HepG2 (cell line): ENCODE results near the gene ATF1. TPM values are rescaled to one million over a fixed set of nuclear protein-coding genes. Genes with fewer than 3 reads are reported as not detected.
A peak's percentile ranks its signal among the peaks of the same experiment; 100 is the strongest.

Source experiments
- ATAC-seq: fragments of 200-7000 bp; cut with Tn5 transposase; 3 replicates; pipeline ENCODE4 v1.9.1; 2020; ENCODE audit warnings: mild to moderate bottlenecking, moderate library complexity
- BruUV-seq: library from RNA; stranded (reverse); fragments of 400-500 nt; replicated peaks from 2 replicates; lab custom pipeline; 2021; lab: Mats Ljungman, UMichigan
- CTCF ChIA-PET: fragments of 300-600 bp; formaldehyde crosslinking; extraction: SDS; loops from one replicate; lab custom pipeline; 2021; ENCODE audit warnings: low total read pairs, inconsistent platforms, low intra/inter-chr PET ratio; lab: Yijun Ruan, JAX
- POLR2A ChIA-PET: fragments of 350-600 bp; sonication (Branson Sonifier 250); formaldehyde crosslinking; loops from one replicate; lab custom pipeline; 2020; ENCODE audit warnings: antibody characterized with exemption, inconsistent platforms; lab: Yijun Ruan, JAX
- DNase-seq: peaks from one replicate; pipeline ENCODE4 v3.0.0-alpha.2; 2015; ENCODE audit warnings: low spot score
- FAIRE-seq: peaks from 3 replicates; lab custom pipeline; 2011; peaks lifted over from hg19 to GRCh38; lab: Jason Lieb, UNC
- H2AFZ ChIP-seq: one replicate; pipeline ENCODE4 v1.6.1; 2011; ENCODE audit warnings: low read length, inconsistent platforms
- H3K27ac ChIP-seq: fragments of 300-600 bp; 3 replicates; pipeline ENCODE4 v1.8.0; 2011; ENCODE audit warnings: mixed run types, mild to moderate bottlenecking, mixed read lengths, low read length, inconsistent platforms; ENCODE audit not compliant: insufficient read depth; ENCODE audit errors: extremely low read length
- H3K27me3 ChIP-seq, 2 experiments: fragments of 200-600 bp in 1 of 2; 2 replicates in 1 of 2; 3 replicates in 1 of 2; pipeline versions ENCODE4 v1.6.0 to v1.8.0; 2011; ENCODE audit warnings: low read length in 2 of 2, mild to moderate bottlenecking in 2 of 2, moderate library complexity in 2 of 2, inconsistent platforms in 1 of 2; ENCODE audit not compliant: insufficient read depth in 2 of 2, control insufficient read depth in 1 of 2
- H3K36me3 ChIP-seq, 2 experiments: fragments of 200-600 bp in 1 of 2; replicated peaks in 1 of 2; 2 replicates in 1 of 2; 3 replicates in 1 of 2; pipeline versions ENCODE4 v1.5.1 to v1.8.0; 2011; ENCODE audit warnings: low read length in 2 of 2, inconsistent platforms in 1 of 2; ENCODE audit not compliant: insufficient read depth in 2 of 2, control insufficient read depth in 1 of 2
- H3K4me1 ChIP-seq: 2 replicates; pipeline ENCODE4 v1.5.1; 2012; ENCODE audit warnings: low read length, inconsistent platforms; ENCODE audit not compliant: insufficient read depth
- H3K4me2 ChIP-seq: 2 replicates; pipeline ENCODE4 v1.6.0; 2011; ENCODE audit warnings: low read depth, low read length, inconsistent platforms
- H3K4me3 ChIP-seq, 3 experiments: fragments of 200-600 bp in 1 of 3; sonication (generic), shearing (Covaris generic) in 1 of 3; replicated peaks in 1 of 3; 2 replicates each; pipeline ENCODE4 v1.5.1; 2011 to 2016; ENCODE audit warnings: low read length in 3 of 3, inconsistent platforms in 2 of 3, low read depth in 2 of 3, mild to moderate bottlenecking in 2 of 3, control low read depth in 1 of 3, mixed read lengths in 1 of 3; ENCODE audit not compliant: insufficient read depth in 1 of 3
- H3K79me2 ChIP-seq: one replicate; pipeline ENCODE4 v1.6.1; 2011; ENCODE audit warnings: low read length, inconsistent platforms; ENCODE audit not compliant: insufficient read depth
- H3K9ac ChIP-seq: 2 replicates; pipeline ENCODE4 v1.6.0; 2011; ENCODE audit warnings: mild to moderate bottlenecking, low read depth, low read length, inconsistent platforms; ENCODE audit not compliant: insufficient read depth
- H3K9me3 ChIP-seq: 2 replicates; pipeline ENCODE4 v1.5.1; 2012; ENCODE audit warnings: mild to moderate bottlenecking, low read length
- H4K20me1 ChIP-seq: 2 replicates; pipeline ENCODE4 v1.6.0; 2011; ENCODE audit warnings: inconsistent platforms, mild to moderate bottlenecking, low read length, moderate library complexity; ENCODE audit not compliant: insufficient read depth
- ARNT ChIP-seq: fragments of 450-650 bp; IDR thresholded peaks from 2 replicates; pipeline ENCODE4 v1.6.1; 2017
- ARNTL ChIP-seq: sonication (generic); formaldehyde crosslinking; IDR thresholded peaks from 2 replicates; pipeline ENCODE4 v1.4.0; 2020; ENCODE audit warnings: mild to moderate bottlenecking, missing genetic modification reagents
- ASH2L ChIP-seq: fragments of 300-600, 200-600 bp; sonication (generic); IDR thresholded peaks from 2 replicates; pipeline ENCODE4 v1.7.0; 2017; ENCODE audit warnings: low read depth, mild to moderate bottlenecking, moderate library complexity, mixed read lengths, low read length; ENCODE audit not compliant: insufficient read length
- ATAD3A ChIP-seq: sonication (generic); formaldehyde crosslinking; IDR thresholded peaks from 2 replicates; pipeline ENCODE4 v1.4.0; 2020; ENCODE audit warnings: missing genetic modification reagents
- ATF5 ChIP-seq: sonication (generic); formaldehyde crosslinking; IDR thresholded peaks from 2 replicates; pipeline ENCODE4 v1.4.0; 2020; ENCODE audit warnings: mild to moderate bottlenecking, low read depth, missing genetic modification reagents
- FOXA3 ChIP-seq: IDR thresholded peaks from 2 replicates; pipeline ENCODE4 v1.6.1; 2016; ENCODE audit warnings: missing genetic modification reagents, missing compliant biosample characterization
- GFI1 ChIP-seq: sonication (generic); formaldehyde crosslinking; IDR thresholded peaks from 2 replicates; pipeline ENCODE4 v1.5.0; 2020; ENCODE audit warnings: missing genetic modification reagents, mild to moderate bottlenecking, borderline replicate concordance
- GLMP ChIP-seq: sonication (generic); formaldehyde crosslinking; IDR thresholded peaks from 2 replicates; pipeline ENCODE4 v1.9.0; 2021; ENCODE audit warnings: missing genetic modification reagents, mild to moderate bottlenecking, borderline replicate concordance
- HNF4G ChIP-seq, 2 experiments: sonication (generic) in 1 of 2; formaldehyde crosslinking in 1 of 2; IDR thresholded peaks; 2 replicates each; pipeline versions ENCODE4 v1.4.0 to v1.6.1; 2011 to 2020; ENCODE audit warnings: borderline replicate concordance in 2 of 2, low read depth in 2 of 2, mild to moderate bottlenecking in 2 of 2, low read length in 1 of 2, missing genetic modification reagents in 1 of 2, moderate library complexity in 1 of 2
- PATZ1 ChIP-seq: sonication (generic); formaldehyde crosslinking; IDR thresholded peaks from 2 replicates; pipeline ENCODE4 v1.4.0; 2020; ENCODE audit warnings: missing genetic modification reagents
- REL ChIP-seq: sonication (generic); formaldehyde crosslinking; conservative IDR thresholded peaks from 2 replicates; pipeline ENCODE4 v1.8.0; 2022; ENCODE audit warnings: mild to moderate bottlenecking, missing genetic modification reagents, moderate library complexity
- RFXAP ChIP-seq: sonication (generic); formaldehyde crosslinking; IDR thresholded peaks from 2 replicates; pipeline ENCODE4 v1.4.0; 2020; ENCODE audit warnings: missing genetic modification reagents, borderline replicate concordance
- ZBTB37 ChIP-seq: sonication (generic); formaldehyde crosslinking; IDR thresholded peaks from 2 replicates; pipeline ENCODE4 v1.4.0; 2020; ENCODE audit warnings: mild to moderate bottlenecking, missing genetic modification reagents
- ZFYVE20 ChIP-seq: sonication (generic); formaldehyde crosslinking; IDR thresholded peaks from 2 replicates; pipeline ENCODE4 v1.8.0; 2023; ENCODE audit warnings: low read depth, mild to moderate bottlenecking, moderate library complexity, missing genetic modification reagents, borderline replicate concordance
- ZNF124 ChIP-seq: sonication (generic); formaldehyde crosslinking; IDR thresholded peaks from 2 replicates; pipeline ENCODE4 v1.4.0; 2020; ENCODE audit warnings: missing genetic modification reagents
- ZNF207 ChIP-seq: fragments of 450-650 bp; IDR thresholded peaks from 2 replicates; pipeline ENCODE4 v1.6.1; 2016; ENCODE audit warnings: antibody characterized with exemption, borderline replicate concordance
- ZNF709 ChIP-seq: sonication (generic); formaldehyde crosslinking; IDR thresholded peaks from 2 replicates; pipeline ENCODE4 v1.5.0; 2020; ENCODE audit warnings: mild to moderate bottlenecking, missing genetic modification reagents
- ZNF780A ChIP-seq: sonication (generic); formaldehyde crosslinking; IDR thresholded peaks from 2 replicates; pipeline ENCODE4 v1.8.0; 2022; ENCODE audit warnings: mild to moderate bottlenecking, missing genetic modification reagents, moderate library complexity
- WGBS: methylation state at CpG from one replicate; pipeline ENCODE4 v1.1.6; 2017; ENCODE audit warnings: low lambda C conversion rate; 5-methylcytosine and 5-hydroxymethylcytosine counted together
- in situ Hi-C: cut with HindIII; loops from 2 replicates; pipeline ENCODE4 v1.10.0; 2017; ENCODE audit warnings: low pct_unique_long_range_greater_than_20kb; ENCODE audit not compliant: extremely low pct_ligation_motif_present
- intact Hi-C: fragments of 100-400 bp; cut with micrococcal nuclease; formaldehyde crosslinking; loops from one replicate; pipeline ENCODE4 v1.10.0; 2022; ENCODE audit not compliant: unreplicated experiment
- polyA plus RNA-seq, 8 experiments: library from polyadenylated mRNA; depleted of rRNA in 3 of 8; stranded (reverse) in 7 of 8; unstranded in 1 of 8; fragments of >200 nt; fragmentation: Illumina TruSeq in 4 of 8; extraction: Trizol in 4 of 8; gene quantifications; 2 replicates each; pipeline versions ENCODE4 v1.2.1 to v1.2.3, GENCODE V29; 2011 to 2016; ENCODE audit warnings: low read depth in 4 of 8, missing spikeins in 1 of 8, mixed read lengths in 1 of 8; ENCODE audit not compliant: insufficient read depth in 1 of 8
- total RNA-seq, 5 experiments: library from RNA; depleted of rRNA; stranded (reverse); fragments of >200 nt; fragmentation: Illumina TruSeq; extraction: Trizol; gene quantifications; 2 replicates each; pipeline ENCODE4 v1.2.3, GENCODE V29; 2016; ENCODE audit warnings: low read depth in 1 of 5

ATF1 gene
- total and polyA plus RNA-seq, 2 of the 13 experiments (the other 11 are each of a cell fraction or from before 2014, with no cell fraction given), result 29.3 to 52.0 TPM

- peak; percentile 78 for ATAC-seq
- POLR2A ChIA-PET, result no interaction called here
- TF ChIP-seq ZNF709 (CRISPR knock-in tag) (no peak), FOXA3 (peak; percentile 48; the same call in 1 of the 2 replicates), REL (CRISPR knock-in tag) (no peak), ARNT (no peak), ZNF124 (CRISPR knock-in tag) (no peak), ASH2L (no peak), ZBTB37 (no peak), ZNF780A (CRISPR knock-in tag) (no peak), ZNF207 (no peak), RFXAP (CRISPR knock-in tag) (no peak), GFI1 (no peak), PATZ1 (no peak), GLMP (no peak), ATAD3A (CRISPR knock-in tag) (no peak), ATF5 (CRISPR knock-in tag) (no peak), ARNTL (CRISPR knock-in tag) (no peak), ZFYVE20 (CRISPR knock-in tag) (no peak), HNF4G (IDR thresholded peaks at IDR 0.05; ENCODE audit: borderline replicate concordance, low read depth, low read length) (no peak), HNF4G (CRISPR knock-in tag; IDR thresholded peaks at IDR 0.05; ENCODE audit: borderline replicate concordance, low read depth) (no peak)
Observed at GRCh38 chr12:50734409-50735263, 29.3 kb upstream of the ATF1 start.

More at GRCh38 chr12:50734409-50735263, 29.3 kb upstream of the ATF1 start:
- Histone ChIP-seq H3K79me2 (no peaks in the 10 kb centered on the region), H3K27ac (no peak overlapping the region), H3K9me3 (no peaks in the 10 kb centered on the region), H3K4me2 (no peak overlapping the region), H2AFZ (no peak overlapping the region), H3K27me3 (no peaks in the 10 kb centered on the region; a peak in 1 of 5 replicates), H3K9ac (no peak overlapping the region), H3K36me3 (peaks cover 35 to 88% of the 10 kb centered on the region in 2 experiments), H4K20me1 (no peaks in the 10 kb centered on the region), H3K4me3 (no peak overlapping the region), H3K4me1 (no peaks in the 10 kb centered on the region)
- in situ Hi-C loops, result no loop called here
- intact Hi-C loops, result loop anchor here (10.0 kb wide), 1 partner anchor 230 kb away; the partner anchor contains the start of gene DIP2B
- DNase-seq (peak; percentile 25), FAIRE-seq (peak; percentile 77)
- CTCF ChIA-PET, result no interaction called here
- WGBS, result 89% methylated on average over 10 of the region's 10 CpGs
- no TSS peak for BruUV-seq
